Activated CD8-positive, alpha-beta memory T cell treated with anti-CD3 and anti-CD28 coated beads, Interleukin-2, amount 50 U/mL, for 24 hours (primary cell): ENCODE results near the gene DENND6B.

Experiments
- DNase-seq: peaks from one replicate; pipeline ENCODE4 v3.0.0-alpha.2; 2020; ENCODE audit errors: extremely low read depth

The DENND6B gene

GRCh38 chr22:50316114-50317065, 10.4 kb downstream of the DENND6B start:
- no peak for DNase-seq

- no peak for DNase-seq
Measured at GRCh38 chr22:50315289-50316113, 11.3 kb downstream of the DENND6B start.

GRCh38 chr22:50314455-50315288, 12.1 kb downstream of the DENND6B start:
- peak; percentile 39 for DNase-seq

- no peak for DNase-seq
Measured at GRCh38 chr22:50314081-50314454, 12.7 kb downstream of the DENND6B start.

GRCh38 chr22:50313600-50313999, 13.2 kb downstream of the DENND6B start:
- DNase-seq, result no peak

GRCh38 chr22:50313021-50313420, 13.8 kb downstream of the DENND6B start:
- DNase-seq, result no peak

GRCh38 chr22:50312371-50312770, 14.4 kb downstream of the DENND6B start:
- DNase-seq, result no peak

GRCh38 chr22:50311606-50312351, 15.0 kb downstream of the DENND6B start:
- no peak for DNase-seq

- no peak for DNase-seq
Measured at GRCh38 chr22:50310949-50311444, 15.8 kb downstream of the DENND6B start.

- no peak for DNase-seq
Measured at GRCh38 chr22:50310031-50310722, 16.6 kb downstream of the DENND6B start.

GRCh38 chr22:50309601-50309991, 17.2 kb downstream of the DENND6B start:
- no peak for DNase-seq

- no peak for DNase-seq
Measured at GRCh38 chr22:50308986-50309600, 17.7 kb downstream of the DENND6B start.

GRCh38 chr22:50308597-50308935, 18.2 kb downstream of the DENND6B start:
- DNase-seq, result no peak

- no peak for DNase-seq
Measured at GRCh38 chr22:50307890-50308596, 18.8 kb downstream of the DENND6B start.

- no peak for DNase-seq
Measured at GRCh38 chr22:50306753-50307749, 19.8 kb downstream of the DENND6B start, which contains the start of gene PLXNB2. TSS of gene PLXNB2 (minus strand) at chr22:50307646. CDS start at chr22:50290584, 17,062 bp downstream.

- DNase-seq, result no peak
Measured at GRCh38 chr22:50305923-50306566, 20.8 kb downstream of the DENND6B start.

- DNase-seq, result no peak
Measured at GRCh38 chr22:50305393-50305922, 21.4 kb downstream of the DENND6B start.
